Measurements from ENCODE around the gene MTPN. TPM values are rescaled to one million over a fixed set of nuclear protein-coding genes. Genes with fewer than 3 reads are reported as not detected.

MTPN gene
- total and polyA plus RNA-seq, 10 of the 15 experiments (the other 5 are each of a cell fraction or from before 2014, with no cell fraction given) = 38.7 to 146 (median 85.4) TPM

GRCh38 chr7:136016649-136017395, 39.7 kb upstream of the MTPN start (continued):
- TF ChIP-seq WRNIP1 (IDR thresholded peaks at IDR 0.05; ENCODE audit: borderline replicate concordance, low read depth, low read length) = no peak
- no peak for TF ChIP-seq FOXM1 (IDR thresholded peaks at IDR 0.05; ENCODE audit: low read depth, low read length)
- peak; percentile 73 for TF ChIP-seq MTA2 (IDR thresholded peaks at IDR 0.05; ENCODE audit: low read depth)
- TF ChIP-seq NFYB (IDR thresholded peaks at IDR 0.05; ENCODE audit: insufficient read depth, low read depth, low read length) = no peak
- no peak for TF ChIP-seq USF1 (IDR thresholded peaks at IDR 0.05; ENCODE audit: borderline replicate concordance, extremely low read length, insufficient read depth, low read depth, low read length)
- no peak for TF ChIP-seq SREBF1 (IDR thresholded peaks at IDR 0.05; ENCODE audit: low read length)

- DNase-seq (ENCODE audit: low read depth, low spot score) = no peak
- intact Hi-C loops (cut with micrococcal nuclease; ENCODE audit: unreplicated experiment) (loop anchor here (1.0 kb wide), 1 partner anchor 15 kb away; no protein-coding TSS in a partner anchor), in situ Hi-C loops (cut with MboI) (no loop called here)
- ATAC-seq = no peak
- Histone ChIP-seq H3K4me2 (ENCODE audit: control insufficient read depth, insufficient read depth) (no peak overlapping the region), H3K79me2 (ENCODE audit: control insufficient read depth, insufficient read depth, low read length) (no peaks in the 10 kb centered on the region), H3K27ac (ENCODE audit: control insufficient read depth, insufficient read depth) (no peak overlapping the region), H3K4me3 (no peak overlapping the region), H3K9me3 (replicated peaks; ENCODE audit: control insufficient read depth, insufficient read depth, low read length) (no peaks in the 10 kb centered on the region; the same call in 2 of the 3 replicates), H3K36me3 (ENCODE audit: control insufficient read depth in 2 of 2, insufficient read depth in 2 of 2, low read length in 1 of 2) (no peaks in the 10 kb centered on the region), H2AFZ (ENCODE audit: control insufficient read depth, low read depth, low read length) (no peak overlapping the region), H3K27me3 (replicated peaks in 1 of 2; ENCODE audit: control insufficient read depth in 2 of 2, insufficient read depth in 2 of 2, low read length in 1 of 2) (no peaks in the 10 kb centered on the region), H4K20me1 (ENCODE audit: control insufficient read depth, insufficient read depth) (no peaks in the 10 kb centered on the region), H3K9ac (ENCODE audit: control insufficient read depth, insufficient read depth, low read length) (no peak overlapping the region), H3K4me1 (ENCODE audit: control insufficient read depth, insufficient read depth, low read length) (no peaks in the 10 kb centered on the region)
- FAIRE-seq = no peak
- ChIA-PET RAD21 (ENCODE audit: unreplicated experiment) (no interaction called here), CTCF (interaction anchor here (0.8 kb wide), 1 partner anchor 353 kb away, joined by 3 read pairs; the partner anchor contains the start of gene STMP1), POLR2A (no interaction called here), SMC1A (ENCODE audit: uncharacterized antibody, unreplicated experiment) (interaction anchor here (0.6 kb wide), 1 partner anchor 25 kb away, joined by 4 read pairs; no protein-coding TSS in a partner anchor)
- BruUV-seq (replicated peaks) = no TSS peak
- TF ChIP-seq SMAD5 (IDR thresholded peaks at IDR 0.05; ENCODE audit: low read depth) (no peak), HDGF (IDR thresholded peaks at IDR 0.05) (no peak), NFYA (IDR thresholded peaks at IDR 0.05; ENCODE audit: borderline replicate concordance, low read depth, low read length) (no peak), HSF1 (IDR thresholded peaks at IDR 0.05; ENCODE audit: low read depth, low read length) (no peak), HDAC6 (IDR thresholded peaks at IDR 0.05; ENCODE audit: unreplicated experiment) (no peak), MTA3 (IDR thresholded peaks at IDR 0.05; ENCODE audit: borderline replicate concordance, low read length) (no peak), KAT2A (conservative IDR thresholded peaks at IDR 0.05; ENCODE audit: control insufficient read depth, low read depth, low read length) (no peak), CBX3 (IDR thresholded peaks at IDR 0.05; ENCODE audit: borderline replicate concordance, low read depth) (no peak), RAD21 (IDR thresholded peaks at IDR 0.05; ENCODE audit: insufficient read depth, low read depth, low read length) (no peak), SIN3A (IDR thresholded peaks at IDR 0.05; ENCODE audit: low read depth, low read length) (no peak), NFXL1 (IDR thresholded peaks at IDR 0.05; ENCODE audit: borderline replicate concordance) (no peak)
- TF ChIP-seq, protein P1, sequence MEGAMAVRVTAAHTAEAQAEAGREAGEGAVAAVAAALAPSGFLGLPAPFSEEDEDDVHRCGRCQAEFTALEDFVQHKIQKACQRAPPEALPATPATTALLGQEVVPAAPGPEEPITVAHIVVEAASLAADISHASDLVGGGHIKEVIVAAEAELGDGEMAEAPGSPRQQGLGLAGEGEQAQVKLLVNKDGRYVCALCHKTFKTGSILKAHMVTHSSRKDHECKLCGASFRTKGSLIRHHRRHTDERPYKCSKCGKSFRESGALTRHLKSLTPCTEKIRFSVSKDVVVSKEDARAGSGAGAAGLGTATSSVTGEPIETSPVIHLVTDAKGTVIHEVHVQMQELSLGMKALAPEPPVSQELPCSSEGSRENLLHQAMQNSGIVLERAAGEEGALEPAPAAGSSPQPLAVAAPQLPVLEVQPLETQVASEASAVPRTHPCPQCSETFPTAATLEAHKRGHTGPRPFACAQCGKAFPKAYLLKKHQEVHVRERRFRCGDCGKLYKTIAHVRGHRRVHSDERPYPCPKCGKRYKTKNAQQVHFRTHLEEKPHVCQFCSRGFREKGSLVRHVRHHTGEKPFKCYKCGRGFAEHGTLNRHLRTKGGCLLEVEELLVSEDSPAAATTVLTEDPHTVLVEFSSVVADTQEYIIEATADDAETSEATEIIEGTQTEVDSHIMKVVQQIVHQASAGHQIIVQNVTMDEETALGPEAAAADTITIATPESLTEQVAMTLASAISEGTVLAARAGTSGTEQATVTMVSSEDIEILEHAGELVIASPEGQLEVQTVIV (IDR thresholded peaks at IDR 0.05; ENCODE audit: borderline replicate concordance, partially characterized antibody) = no peak
- 47% methylated on average over 1 of the region's 1 CpG for WGBS (ENCODE audit: insufficient coverage, insufficient replicate concordance, low lambda C conversion rate, missing lambda C conversion rate)
These were observed 38.5 kb upstream of the MTPN start for GRCh38 chr7:136015638-136016037.

Data from GM12878 (cell line).